ENCODE data around the gene INSC.

The INSC gene

DNA sequence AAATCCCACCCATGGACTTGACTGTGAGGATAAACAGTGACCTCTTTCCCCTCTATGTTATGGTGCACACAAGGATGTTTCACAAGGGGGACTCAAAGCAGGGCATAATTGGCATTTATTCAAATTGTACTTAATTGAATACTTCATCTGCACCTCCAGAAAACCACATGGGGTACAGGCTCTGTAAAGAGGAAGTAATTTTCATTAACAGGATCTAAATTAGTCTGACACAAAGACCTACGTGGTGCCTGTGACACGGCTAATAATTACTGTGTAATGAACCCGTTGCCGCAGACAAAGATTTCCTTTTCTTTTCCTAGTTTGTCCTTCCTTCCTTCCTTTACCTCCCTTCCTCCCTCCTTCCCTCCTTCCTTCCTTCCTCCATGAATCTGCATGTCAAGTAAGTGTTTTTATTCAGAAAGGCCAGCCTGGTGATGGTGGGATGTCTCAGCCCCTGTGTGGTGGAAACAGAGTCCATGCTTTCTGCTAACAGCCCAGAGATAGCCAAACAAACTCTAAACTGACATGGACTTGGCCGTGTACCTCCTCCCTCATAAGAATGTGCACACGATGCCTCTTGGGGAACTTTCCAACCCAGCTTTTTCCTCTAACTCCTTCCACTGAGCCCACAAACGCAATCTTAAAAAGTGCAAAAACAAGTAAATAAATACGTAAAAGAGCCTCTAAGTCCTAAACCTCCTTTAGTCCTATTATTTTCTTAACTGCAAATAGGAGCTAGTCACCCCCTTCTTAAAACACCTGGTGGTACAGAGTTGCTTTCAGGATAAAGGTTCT lies 118.8 kb downstream of the INSC start:
- in situ Hi-C loops (cut with MboI; ENCODE audit: low pct_unique_long_range_greater_than_20kb, low sequenced_read_pairs): no loop called here
- no peak for DNase-seq

DNA sequence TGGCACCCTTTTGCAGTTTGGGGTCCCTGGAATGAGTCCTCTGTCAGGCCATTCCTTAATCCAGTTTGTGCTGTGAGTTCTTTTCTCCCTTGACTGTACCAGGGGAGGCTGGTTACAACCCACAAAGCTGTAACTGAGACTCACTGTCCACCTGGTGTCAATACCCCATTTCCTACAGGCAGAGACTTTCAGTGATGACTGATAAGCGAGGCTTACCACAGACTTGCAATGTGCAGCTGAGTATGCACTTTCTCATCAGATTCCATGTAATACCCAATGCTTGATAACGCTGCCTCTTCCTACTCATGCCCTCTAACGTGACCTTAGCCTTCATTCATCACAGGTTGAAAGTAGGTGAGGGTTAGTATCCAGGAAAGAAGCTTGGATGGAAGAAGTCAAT lies 120.1 kb downstream of the INSC start:
- in situ Hi-C loops (cut with MboI; ENCODE audit: low pct_unique_long_range_greater_than_20kb, low sequenced_read_pairs): no loop called here
- DNase-seq: no peak

DNA sequence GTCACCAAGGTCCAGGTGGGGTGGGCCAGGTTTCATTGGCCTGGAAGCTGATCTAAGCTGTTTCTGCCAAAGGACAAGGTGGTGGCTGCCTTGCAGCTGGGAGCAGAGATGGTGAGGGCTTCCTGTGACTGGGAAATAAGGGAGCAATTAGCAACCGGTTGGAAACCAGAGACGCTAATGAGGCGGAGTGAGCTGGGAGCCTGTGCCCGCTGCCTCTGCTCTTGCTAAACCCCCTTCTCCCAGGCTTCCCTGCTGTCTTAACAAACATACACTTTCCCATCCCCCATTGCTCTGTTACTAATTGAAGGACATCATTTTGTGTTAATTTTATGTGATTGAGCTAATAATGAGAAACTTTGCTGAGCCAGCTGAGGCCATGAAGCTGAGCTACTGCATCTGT lies 121.8 kb downstream of the INSC start:
- DNase-seq: no peak
- in situ Hi-C loops (cut with MboI; ENCODE audit: low pct_unique_long_range_greater_than_20kb, low sequenced_read_pairs): no loop called here

DNA sequence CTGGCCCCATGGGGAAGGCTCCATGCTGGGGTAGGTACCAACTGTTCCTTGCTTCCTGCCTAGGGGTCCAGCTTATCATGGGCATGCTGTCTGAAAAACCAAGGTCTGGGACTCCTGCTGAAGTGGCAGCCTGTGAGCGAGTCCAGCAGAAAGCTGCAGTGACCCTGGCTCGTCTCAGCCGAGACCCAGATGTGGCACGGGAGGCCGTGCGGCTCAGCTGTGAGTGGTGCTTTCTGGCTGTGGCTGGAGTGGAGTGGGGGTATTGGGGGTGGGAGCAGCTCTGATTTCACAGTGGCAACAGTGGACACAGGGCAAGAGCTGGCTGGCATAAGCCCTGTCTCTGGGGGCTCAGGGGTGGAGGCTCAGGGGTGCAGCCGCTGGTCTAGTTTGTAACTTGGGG lies 124.1 kb downstream of the INSC start:
- in situ Hi-C loops (cut with MboI; ENCODE audit: low pct_unique_long_range_greater_than_20kb, low sequenced_read_pairs): no loop called here
- DNase-seq: no peak

DNA sequence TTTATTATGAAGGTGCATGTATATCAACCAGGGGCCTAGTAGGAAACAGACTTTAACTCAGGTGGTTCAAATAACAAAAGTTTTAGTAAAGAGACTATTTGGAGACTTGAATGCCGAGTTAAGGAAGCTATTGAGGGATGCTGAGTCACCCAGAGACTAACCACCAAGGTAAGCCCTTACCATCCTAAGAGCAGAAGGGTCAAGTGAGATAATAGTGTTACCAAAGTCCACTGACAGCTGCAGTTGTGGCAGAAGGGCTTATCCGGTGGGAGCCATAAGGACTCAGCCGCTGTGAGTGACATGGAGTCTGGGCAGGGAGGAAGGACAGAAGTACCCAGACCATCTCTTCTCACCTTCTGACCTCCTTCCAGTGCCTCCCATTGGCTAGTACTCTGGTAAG lies 134.0 kb downstream of the INSC start:
- in situ Hi-C loops (cut with MboI; ENCODE audit: low pct_unique_long_range_greater_than_20kb, low sequenced_read_pairs): no loop called here
- no peak for DNase-seq

DNA sequence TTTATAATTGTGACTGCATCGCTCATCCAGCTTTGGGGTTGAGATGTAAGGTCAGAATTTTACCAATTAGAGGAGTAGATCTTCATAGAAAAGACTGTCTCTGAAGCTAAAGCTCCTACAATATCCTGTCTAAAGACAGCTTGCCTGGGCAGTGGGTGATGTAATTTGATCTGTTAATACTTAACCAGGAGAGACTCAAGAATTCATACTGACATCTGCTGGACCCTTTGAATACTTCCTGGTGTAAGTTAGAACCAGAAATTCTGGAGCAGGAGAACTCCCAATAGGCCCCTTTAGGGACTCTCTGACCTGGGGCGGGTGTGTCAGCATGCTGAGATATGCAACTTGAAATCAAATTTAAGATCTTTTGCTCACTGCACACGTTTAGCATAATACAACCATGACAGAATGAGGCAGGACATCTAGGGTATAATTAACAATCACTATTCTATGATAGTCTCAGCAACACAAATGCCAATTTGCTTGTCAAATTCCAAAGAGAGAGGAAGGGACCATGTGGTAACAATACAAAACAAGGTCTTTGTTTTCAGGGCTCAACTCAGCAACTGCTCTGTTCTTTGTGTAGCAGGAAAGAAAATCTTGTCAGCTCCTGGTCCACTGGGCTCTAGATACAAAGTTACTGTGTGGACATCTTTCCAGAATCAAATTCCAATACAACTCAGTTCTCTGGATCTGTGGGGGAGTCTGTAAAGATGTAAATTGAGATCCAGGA lies 143.9 kb downstream of the INSC start:
- in situ Hi-C loops (cut with MboI; ENCODE audit: low pct_unique_long_range_greater_than_20kb, low sequenced_read_pairs): no loop called here

DNA sequence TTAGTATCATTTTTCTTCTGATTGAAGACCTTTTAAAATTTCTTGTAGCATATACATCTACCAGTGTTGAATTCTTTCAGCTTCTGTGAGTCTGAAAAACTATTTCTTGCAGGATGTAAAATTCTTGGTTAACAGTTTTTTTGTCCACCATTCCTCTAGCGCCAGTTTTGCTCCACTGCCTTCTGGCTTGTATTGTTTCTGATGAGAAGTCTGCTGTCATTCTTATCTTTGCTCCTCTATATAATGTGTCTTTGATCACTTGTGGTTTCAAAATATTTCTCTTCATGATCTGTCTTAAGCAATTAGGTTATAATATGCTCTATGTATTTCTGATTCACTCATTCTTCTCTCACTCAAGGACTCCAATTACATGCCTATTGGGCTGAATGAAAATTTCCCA lies 152.3 kb downstream of the INSC start:
- DNase-seq: no peak
- in situ Hi-C loops (cut with MboI; ENCODE audit: low pct_unique_long_range_greater_than_20kb, low sequenced_read_pairs): no loop called here

More for the DNA sequence above, 143.9 kb downstream of the INSC start:
- DNase-seq: no peak

DNA sequence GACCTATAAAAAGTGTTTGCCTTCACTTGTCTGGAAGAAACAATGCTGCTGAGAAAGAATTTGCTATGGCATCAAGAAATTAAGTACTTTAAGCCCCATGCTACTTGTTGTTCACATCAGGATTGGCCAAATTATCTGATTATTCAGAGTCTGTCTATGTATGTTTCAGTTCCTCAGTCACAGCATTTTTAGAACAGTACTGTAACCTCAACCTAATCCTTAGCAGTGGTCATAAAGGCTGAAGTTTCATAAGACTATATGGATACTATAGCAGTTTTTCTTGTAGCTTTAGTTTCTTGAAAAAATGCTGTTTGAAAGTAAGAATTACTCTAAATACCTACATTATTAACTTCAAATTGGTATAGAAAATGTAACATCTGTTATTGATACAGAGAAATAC lies 153.9 kb downstream of the INSC start:
- in situ Hi-C loops (cut with MboI; ENCODE audit: low pct_unique_long_range_greater_than_20kb, low sequenced_read_pairs): no loop called here
- DNase-seq: no peak

DNA sequence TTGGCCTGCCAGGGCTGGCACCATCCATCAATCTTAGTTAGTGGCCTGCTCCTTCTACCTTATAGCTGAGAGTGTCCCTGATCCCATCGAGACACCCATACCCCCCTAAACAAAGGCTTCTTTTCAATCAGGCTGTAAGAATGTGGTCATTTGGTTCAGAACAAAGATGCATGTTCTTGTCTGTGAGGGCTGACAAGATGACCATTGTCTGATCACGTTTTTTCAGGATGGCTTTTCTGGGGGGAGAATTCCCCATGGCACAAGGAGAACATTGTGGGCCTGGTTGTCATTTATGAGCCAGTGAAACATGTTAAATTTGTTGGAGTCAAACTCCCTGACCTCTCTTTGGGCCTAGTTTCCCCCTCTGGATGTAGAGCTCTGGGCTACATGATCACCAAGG lies 160.4 kb downstream of the INSC start:
- in situ Hi-C loops (cut with MboI; ENCODE audit: low pct_unique_long_range_greater_than_20kb, low sequenced_read_pairs): no loop called here
- DNase-seq: no peak

DNA sequence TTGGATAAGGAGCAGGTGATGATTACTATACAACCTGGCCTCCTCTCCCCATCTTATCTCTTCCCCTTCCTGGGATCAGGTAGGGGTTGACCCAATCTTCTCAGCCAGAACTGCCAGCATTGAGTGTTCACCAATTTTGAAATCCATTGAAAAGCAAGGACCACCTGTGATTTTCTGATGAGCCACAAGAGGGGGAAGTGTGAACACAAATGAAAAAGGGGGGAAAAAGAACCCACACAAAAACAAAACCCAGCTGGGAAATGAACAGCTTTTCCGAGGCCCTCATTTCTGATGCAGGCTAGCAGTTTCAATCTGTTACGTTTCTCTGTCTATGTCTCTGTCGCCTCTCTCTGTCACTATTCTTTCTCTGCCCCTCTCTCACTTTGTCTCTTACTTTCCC lies 161.9 kb downstream of the INSC start:
- in situ Hi-C loops (cut with MboI; ENCODE audit: low pct_unique_long_range_greater_than_20kb, low sequenced_read_pairs): no loop called here
- peak; percentile 5 for DNase-seq

DNA sequence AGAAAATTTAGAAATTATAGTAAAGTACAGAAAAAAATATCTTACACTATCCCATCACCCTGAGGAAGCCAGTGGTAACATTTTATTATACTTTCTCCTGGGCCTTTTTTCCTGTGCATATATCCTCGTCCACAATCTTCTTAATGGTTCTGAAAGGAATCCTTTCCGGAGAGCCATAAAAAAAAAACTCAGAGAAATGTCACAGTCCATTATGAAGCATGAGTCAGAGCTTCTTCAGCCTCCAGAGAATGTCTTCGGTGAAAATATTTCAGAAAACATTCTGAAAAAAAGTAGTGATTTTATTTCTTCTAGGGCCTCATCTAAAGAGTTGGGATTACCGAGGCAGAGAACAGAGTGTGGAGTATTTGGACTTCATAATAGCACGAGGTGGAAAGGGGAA lies 163.4 kb downstream of the INSC start:
- in situ Hi-C loops (cut with MboI; ENCODE audit: low pct_unique_long_range_greater_than_20kb, low sequenced_read_pairs): no loop called here
- DNase-seq: no peak

DNA sequence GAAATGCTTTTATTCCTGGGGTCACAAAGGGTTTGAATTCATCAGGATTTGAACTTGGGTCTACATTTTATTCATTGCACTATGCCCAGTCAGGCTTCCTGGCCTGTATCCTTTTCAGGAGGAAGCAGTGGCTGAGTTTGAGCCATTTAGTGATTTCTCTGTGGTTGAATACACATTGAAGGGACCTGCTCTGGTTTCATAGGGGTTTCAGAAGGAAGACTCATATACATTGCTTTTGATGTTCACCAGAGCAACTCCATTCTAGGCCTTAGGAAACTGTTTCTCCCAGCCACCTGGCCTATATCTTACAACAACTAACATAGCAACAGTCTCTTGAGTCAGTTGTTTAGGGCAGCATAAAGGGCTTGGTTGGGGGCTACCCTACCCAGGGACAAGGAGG lies 165.7 kb downstream of the INSC start:
- in situ Hi-C loops (cut with MboI; ENCODE audit: low pct_unique_long_range_greater_than_20kb, low sequenced_read_pairs): no loop called here
- DNase-seq: no peak

DNA sequence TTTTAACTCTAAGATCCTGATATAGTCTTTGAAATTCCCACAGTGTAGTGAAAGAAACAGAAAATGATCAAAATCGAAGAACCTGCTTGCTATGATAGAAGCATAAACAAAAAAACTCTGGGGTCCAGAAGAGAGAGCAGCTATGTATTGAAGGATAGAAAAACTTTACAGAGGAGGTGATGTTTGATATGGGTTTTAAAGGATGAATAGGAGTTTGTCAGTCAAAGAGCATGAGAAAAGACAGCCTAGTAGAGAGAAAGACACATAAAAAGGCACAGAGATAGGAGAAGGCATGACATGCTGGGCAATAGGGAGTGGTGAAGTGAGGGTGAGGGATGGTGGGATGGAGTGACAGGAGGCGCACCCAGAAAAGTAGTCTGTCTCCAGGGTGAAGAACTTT lies 168.0 kb downstream of the INSC start:
- in situ Hi-C loops (cut with MboI; ENCODE audit: low pct_unique_long_range_greater_than_20kb, low sequenced_read_pairs): no loop called here
- no peak for DNase-seq

DNA sequence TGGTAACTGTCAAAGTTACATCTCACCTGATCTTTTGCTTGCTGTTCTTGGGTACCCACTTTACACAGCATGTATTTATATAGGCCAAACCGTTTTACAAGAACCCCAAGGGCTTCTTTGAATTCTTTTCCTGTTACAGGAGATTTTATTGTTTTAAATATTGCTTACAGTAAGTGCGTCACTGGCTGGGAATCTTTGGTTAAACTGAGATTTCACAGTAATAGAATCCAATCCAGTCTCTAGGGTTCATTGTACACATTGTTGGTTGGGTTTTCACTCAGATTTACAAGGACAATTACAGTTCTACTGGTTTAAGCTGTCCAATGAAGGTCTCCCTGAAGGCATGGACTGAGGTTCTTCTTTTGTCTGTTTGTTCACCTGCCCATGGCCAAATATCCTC lies 171.7 kb downstream of the INSC start:
- no peak for DNase-seq
- in situ Hi-C loops (cut with MboI; ENCODE audit: low pct_unique_long_range_greater_than_20kb, low sequenced_read_pairs): no loop called here

DNA sequence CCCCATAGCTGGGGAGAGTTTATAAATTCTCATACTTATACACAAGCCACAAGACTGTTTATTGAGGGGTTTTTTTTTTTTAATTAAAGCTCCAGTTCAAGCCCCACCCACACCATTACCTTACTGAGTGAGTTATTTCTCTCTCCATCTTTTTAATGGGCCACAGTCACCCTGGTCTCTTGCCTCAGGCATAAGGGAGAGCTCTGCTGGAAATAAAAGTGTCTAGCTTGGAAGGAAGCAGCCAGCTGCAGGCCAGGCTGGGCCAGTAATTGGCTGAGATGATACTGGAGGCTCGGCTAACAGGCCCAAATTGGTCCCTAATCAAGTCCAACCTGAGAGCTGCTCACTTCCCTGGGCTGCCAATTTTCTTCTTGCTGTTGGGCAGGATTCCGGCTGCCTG lies 174.1 kb downstream of the INSC start:
- in situ Hi-C loops (cut with MboI; ENCODE audit: low pct_unique_long_range_greater_than_20kb, low sequenced_read_pairs): no loop called here
- DNase-seq: no peak

DNA sequence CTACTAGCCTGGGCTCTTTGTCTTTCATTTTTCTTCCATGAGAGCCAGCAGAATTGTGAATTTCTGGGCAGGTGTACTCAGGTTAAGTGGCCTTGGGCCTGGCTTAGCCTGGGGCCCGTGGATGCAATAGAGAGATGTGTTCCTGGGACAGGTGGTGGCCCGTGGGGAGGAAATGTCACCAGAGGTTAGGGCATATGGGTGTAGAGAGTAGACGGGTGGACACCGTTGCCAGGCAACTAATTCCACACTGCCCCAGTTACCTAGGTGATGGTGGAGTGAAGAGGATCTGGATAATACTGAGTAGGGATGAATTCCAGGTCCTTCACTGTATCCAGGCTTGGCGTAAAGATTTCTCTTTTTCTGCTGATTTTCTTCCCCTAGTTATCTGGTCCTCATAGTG lies 175.0 kb downstream of the INSC start:
- no peak for DNase-seq
- in situ Hi-C loops (cut with MboI; ENCODE audit: low pct_unique_long_range_greater_than_20kb, low sequenced_read_pairs): no loop called here

DNA sequence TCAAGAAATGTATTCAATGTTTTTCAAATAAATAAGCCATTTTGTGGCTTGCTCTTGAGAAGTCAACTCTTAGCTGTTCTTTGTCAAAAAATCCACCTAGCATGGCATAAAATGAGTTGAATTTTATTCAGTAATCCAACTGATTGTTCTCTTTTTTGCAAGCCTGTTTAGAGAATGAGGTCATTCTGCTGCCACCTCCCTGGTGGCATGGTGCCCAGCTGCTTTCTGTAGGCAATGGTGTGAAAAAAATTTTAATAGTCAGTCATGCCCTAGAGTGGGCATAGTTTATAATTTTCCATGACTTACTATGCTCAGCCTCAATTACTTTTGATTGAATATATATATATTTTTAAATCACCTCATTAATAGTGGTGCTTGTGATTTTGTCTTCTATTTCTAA lies 177.2 kb downstream of the INSC start:
- in situ Hi-C loops (cut with MboI; ENCODE audit: low pct_unique_long_range_greater_than_20kb, low sequenced_read_pairs): no loop called here
- DNase-seq: no peak

DNA sequence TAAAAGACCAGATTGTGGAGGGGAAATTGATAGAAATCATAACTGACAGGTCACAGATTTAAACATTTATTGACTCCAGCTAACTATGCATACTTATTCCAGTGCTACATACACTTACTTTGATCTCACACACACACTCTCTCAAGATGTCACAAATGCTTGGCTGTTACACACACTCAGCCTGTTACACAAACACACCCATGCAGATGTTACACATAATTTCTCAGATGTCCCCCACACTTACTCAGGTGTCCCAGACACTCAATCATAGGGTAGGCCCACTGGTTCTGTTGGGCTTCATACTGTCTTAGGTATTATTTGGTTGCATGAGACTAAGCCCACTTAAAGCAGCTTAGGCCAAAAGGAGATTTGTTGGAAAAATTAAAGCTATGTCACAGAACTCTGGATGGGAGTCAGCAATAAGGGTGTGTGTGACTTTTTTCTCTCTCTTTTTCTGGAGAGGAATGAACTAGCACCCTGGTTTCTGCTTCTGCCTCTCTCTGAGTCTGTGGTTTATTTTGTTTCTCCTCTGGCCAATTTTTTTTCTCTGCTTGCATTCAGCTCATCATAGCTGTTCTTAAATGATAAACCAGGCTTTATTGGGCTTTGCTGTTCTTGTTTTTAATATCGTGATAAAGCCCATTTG lies 179.4 kb downstream of the INSC start:
- in situ Hi-C loops (cut with MboI; ENCODE audit: low pct_unique_long_range_greater_than_20kb, low sequenced_read_pairs): no loop called here
- no peak for DNase-seq

DNA sequence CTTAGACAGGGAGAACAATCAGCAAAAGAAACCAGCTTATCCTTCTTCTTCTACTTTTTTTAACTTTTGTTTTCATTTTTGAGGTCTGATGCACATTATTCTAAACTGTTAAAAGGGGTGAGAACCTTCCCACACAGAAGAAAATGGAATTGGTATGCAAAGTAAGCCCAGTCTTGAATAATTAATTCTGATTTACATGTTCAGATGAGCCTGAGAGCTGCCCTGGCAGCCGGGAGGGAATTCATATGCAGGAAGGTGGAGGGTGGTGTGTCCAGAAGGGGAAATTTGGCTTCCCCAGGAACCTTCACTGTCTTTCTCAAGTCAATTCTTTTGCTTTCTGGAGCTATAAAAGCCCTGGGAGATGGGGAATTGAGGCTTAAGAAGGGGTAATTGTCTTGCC lies 181.0 kb downstream of the INSC start:
- no peak for DNase-seq
- in situ Hi-C loops (cut with MboI; ENCODE audit: low pct_unique_long_range_greater_than_20kb, low sequenced_read_pairs): no loop called here

All from KBM-7 (cell line).